ENCODE data around the gene SARDH.

SARDH gene

GRCh38 chr9:133693116-133693515 is 45.0 kb downstream of the SARDH start:
- DNase-seq (ENCODE audit: low read depth): no peak
- no peak for TF ChIP-seq CTCF (IDR thresholded peaks at IDR 0.05; ENCODE audit: insufficient read depth, low read depth, low read length, missing control alignments)
- H3K4me3 ChIP-seq (ENCODE audit: low read depth, low read length): no peak overlapping the region

GRCh38 chr9:133692364-133692985 is 45.7 kb downstream of the SARDH start:
- no peak for DNase-seq (ENCODE audit: low read depth)
- TF ChIP-seq CTCF (IDR thresholded peaks at IDR 0.05; ENCODE audit: insufficient read depth, low read depth, low read length, missing control alignments): no peak
- H3K4me3 ChIP-seq (ENCODE audit: low read depth, low read length): no peak overlapping the region

GRCh38 chr9:133691626-133692363 is 46.4 kb downstream of the SARDH start:
- DNase-seq (ENCODE audit: low read depth): no peak
- TF ChIP-seq CTCF (IDR thresholded peaks at IDR 0.05; ENCODE audit: insufficient read depth, low read depth, low read length, missing control alignments): no peak
- H3K4me3 ChIP-seq (ENCODE audit: low read depth, low read length): no peak overlapping the region

GRCh38 chr9:133691191-133691590 is 47.0 kb downstream of the SARDH start:
- TF ChIP-seq CTCF (IDR thresholded peaks at IDR 0.05; ENCODE audit: insufficient read depth, low read depth, low read length, missing control alignments): no peak
- DNase-seq (ENCODE audit: low read depth): no peak

GRCh38 chr9:133690081-133690561 is 48.0 kb downstream of the SARDH start:
- H3K4me3 ChIP-seq (ENCODE audit: low read depth, low read length): no peak overlapping the region
- no peak for TF ChIP-seq CTCF (IDR thresholded peaks at IDR 0.05; ENCODE audit: insufficient read depth, low read depth, low read length, missing control alignments)
- no peak for DNase-seq (ENCODE audit: low read depth)

More at GRCh38 chr9:133691191-133691590, 47.0 kb downstream of the SARDH start:
- no peak overlapping the region for H3K4me3 ChIP-seq (ENCODE audit: low read depth, low read length)

- no peak for DNase-seq (ENCODE audit: low read depth)
- no peak for TF ChIP-seq CTCF (IDR thresholded peaks at IDR 0.05; ENCODE audit: insufficient read depth, low read depth, low read length, missing control alignments)
- no peak overlapping the region for H3K4me3 ChIP-seq (ENCODE audit: low read depth, low read length)
Measured at GRCh38 chr9:133689151-133689763, 48.9 kb downstream of the SARDH start.

Data from GM12865 (cell line).